ENCODE results near the gene SAMD8.

DNA sequence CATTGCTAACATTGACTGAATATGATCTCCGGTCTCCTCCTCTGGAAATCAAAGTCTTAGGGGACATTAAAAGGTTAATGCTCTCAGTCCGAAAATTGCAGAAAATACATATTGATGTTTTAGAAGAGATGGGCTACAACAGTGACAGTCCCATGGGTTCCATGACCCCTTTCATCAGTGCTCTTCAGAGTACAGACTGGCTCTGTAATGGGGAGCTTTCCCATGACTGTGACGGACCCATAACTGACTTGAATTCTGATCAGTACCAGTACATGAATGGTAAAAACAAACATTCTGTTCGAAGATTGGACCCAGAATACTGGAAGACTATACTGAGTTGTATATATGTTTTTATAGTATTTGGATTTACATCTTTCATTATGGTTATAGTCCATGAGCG lies 39.2 kb downstream of the SAMD8 start:
- no peak for TF ChIP-seq CTCF (IDR thresholded peaks at IDR 0.05; ENCODE audit: low read depth, low read length)
- no peak for TF ChIP-seq MAX (IDR thresholded peaks at IDR 0.05; ENCODE audit: low read depth, low read length)
- no peak for TF ChIP-seq MYC (IDR thresholded peaks at IDR 0.05; ENCODE audit: low read depth, low read length)
